ENCODE measurements around the gene OSMR.
"Not testable (repeated sequence)": the region's sequence is repeated elsewhere in the genome, so short reads cannot be mapped to it uniquely, and the experiment has no call there.

The OSMR gene

GRCh38 chr5:38831909-38832308 lies 13.9 kb upstream of the OSMR start:
- DNase-seq: no peak

- no peak for DNase-seq
These were observed 13.0 kb upstream of the OSMR start for GRCh38 chr5:38832810-38833209.

GRCh38 chr5:38835887-38836286 lies 9.9 kb upstream of the OSMR start:
- DNase-seq: no peak

- no peak for DNase-seq
These were observed 8.4 kb upstream of the OSMR start for GRCh38 chr5:38837416-38837815.

- no peak for DNase-seq
These were observed 7.9 kb upstream of the OSMR start for GRCh38 chr5:38837932-38838331.

- no peak for DNase-seq
These were observed 2.1 kb upstream of the OSMR start for GRCh38 chr5:38843665-38844064.

GRCh38 chr5:38846379-38847011 lies 683 bp downstream of the OSMR start:
- DNase-seq: no peak

GRCh38 chr5:38847559-38848347 lies 1.9 kb downstream of the OSMR start:
- DNase-seq: no peak

- DNase-seq: no peak
These were observed 2.8 kb downstream of the OSMR start for GRCh38 chr5:38848637-38849036.

- DNase-seq: not testable (repeated sequence)
These were observed 5.8 kb downstream of the OSMR start for GRCh38 chr5:38851640-38852039.

- no peak for DNase-seq
These were observed 8.1 kb downstream of the OSMR start for GRCh38 chr5:38853753-38854470.

GRCh38 chr5:38854907-38855306 lies 9.1 kb downstream of the OSMR start:
- no peak for DNase-seq

GRCh38 chr5:38856660-38857059 lies 10.8 kb downstream of the OSMR start:
- no peak for DNase-seq

- DNase-seq: no peak
These were observed 13.0 kb downstream of the OSMR start for GRCh38 chr5:38858839-38859238.

GRCh38 chr5:38861986-38862770 lies 16.4 kb downstream of the OSMR start:
- not testable (repeated sequence) for DNase-seq

- DNase-seq: no peak
These were observed 20.7 kb downstream of the OSMR start for GRCh38 chr5:38866362-38867031.

- DNase-seq: no peak
These were observed 21.2 kb downstream of the OSMR start for GRCh38 chr5:38867032-38867398.

- DNase-seq: no peak
These were observed 21.6 kb downstream of the OSMR start for GRCh38 chr5:38867416-38867815.

- no peak for DNase-seq
These were observed 24.8 kb downstream of the OSMR start for GRCh38 chr5:38870595-38870994.

GRCh38 chr5:38871058-38871605 lies 25.3 kb downstream of the OSMR start:
- DNase-seq: no peak

- no peak for DNase-seq
These were observed 26.2 kb downstream of the OSMR start for GRCh38 chr5:38871790-38872551.

- DNase-seq: no peak
These were observed 27.0 kb downstream of the OSMR start for GRCh38 chr5:38872826-38873225.
